DOHH2 (cell line): Measurements from ENCODE around the gene ZFYVE9.

ENCODE experiments used
- H3F3A ChIP-seq: fragments of 200-600 bp; sonication (generic), shearing (Covaris generic); 2 replicates; pipeline ENCODE4 v1.6.0; 2016; ENCODE audit warnings: antibody characterized with exemption, mild to moderate bottlenecking; ENCODE audit not compliant: control insufficient read depth, insufficient read depth
- H3K27ac ChIP-seq: fragments of 200-600 bp; sonication (generic); 2 replicates; pipeline ENCODE4 v1.5.1; 2014; ENCODE audit warnings: low read depth, mild to moderate bottlenecking, low read length, moderate library complexity
- H3K27me3 ChIP-seq: fragments of 200-600 bp; sonication (generic); 2 replicates; pipeline ENCODE4 v1.6.1; 2014; ENCODE audit warnings: mild to moderate bottlenecking, low read length, mixed read lengths; ENCODE audit not compliant: control insufficient read depth
- H3K36me3 ChIP-seq: fragments of 200-600 bp; sonication (generic); 2 replicates; pipeline ENCODE4 v1.6.1; 2014; ENCODE audit warnings: mild to moderate bottlenecking, low read length, moderate library complexity, mixed read lengths; ENCODE audit not compliant: control insufficient read depth
- H3K4me1 ChIP-seq: fragments of 200-600 bp; sonication (generic); 2 replicates; pipeline ENCODE4 v1.6.1; 2014; ENCODE audit warnings: mild to moderate bottlenecking, low read length, mixed read lengths; ENCODE audit not compliant: control insufficient read depth
- H3K4me2 ChIP-seq: fragments of 200-600 bp; sonication (generic); 2 replicates; pipeline ENCODE4 v1.6.0; 2014; ENCODE audit warnings: mild to moderate bottlenecking, low read length, moderate library complexity
- H3K4me3 ChIP-seq: fragments of 200-600 bp; sonication (generic); 2 replicates; pipeline ENCODE4 v1.5.1; 2014; ENCODE audit warnings: mild to moderate bottlenecking, low read length, mixed read lengths
- H3K79me2 ChIP-seq: fragments of 200-600 bp; sonication (generic); 2 replicates; pipeline ENCODE4 v1.6.1; 2014; ENCODE audit warnings: mild to moderate bottlenecking, low read length, mixed read lengths; ENCODE audit not compliant: control insufficient read depth
- H3K9me2 ChIP-seq: fragments of 200-600 bp; sonication (generic); replicated peaks from 2 replicates; pipeline ENCODE4 v1.6.1; 2014; ENCODE audit warnings: mild to moderate bottlenecking, low read length, mixed read lengths; ENCODE audit not compliant: control insufficient read depth
- H3K9me3 ChIP-seq: fragments of 200-600 bp; sonication (generic); 2 replicates; pipeline ENCODE4 v1.6.1; 2014; ENCODE audit warnings: antibody characterized with exemption, low read length, mixed read lengths; ENCODE audit not compliant: control insufficient read depth, insufficient read depth
- H4K20me1 ChIP-seq: fragments of 200-600 bp; sonication (generic); 2 replicates; pipeline ENCODE4 v1.6.0; 2014; ENCODE audit warnings: low read depth, mild to moderate bottlenecking, antibody characterized with exemption, low read length, moderate library complexity; ENCODE audit not compliant: control insufficient read depth, insufficient read depth
- EZH2phosphoT487 ChIP-seq: fragments of 200-600 bp; sonication (generic); IDR thresholded peaks from 2 replicates; pipeline ENCODE4 v1.6.1; 2017; ENCODE audit warnings: borderline replicate concordance, mild to moderate bottlenecking, antibody characterized with exemption, low read length, moderate library complexity, mixed read lengths
- TF ChIP-seq, protein P1 (sequence below): fragments of 200-600 bp; sonication (generic); IDR thresholded peaks from one replicate; pipeline ENCODE4 v1.5.1; 2014; ENCODE audit warnings: antibody characterized with exemption, mild to moderate bottlenecking, low read depth, low read length; ENCODE audit not compliant: poor library complexity, severe bottlenecking

ZFYVE9 gene

DNA sequence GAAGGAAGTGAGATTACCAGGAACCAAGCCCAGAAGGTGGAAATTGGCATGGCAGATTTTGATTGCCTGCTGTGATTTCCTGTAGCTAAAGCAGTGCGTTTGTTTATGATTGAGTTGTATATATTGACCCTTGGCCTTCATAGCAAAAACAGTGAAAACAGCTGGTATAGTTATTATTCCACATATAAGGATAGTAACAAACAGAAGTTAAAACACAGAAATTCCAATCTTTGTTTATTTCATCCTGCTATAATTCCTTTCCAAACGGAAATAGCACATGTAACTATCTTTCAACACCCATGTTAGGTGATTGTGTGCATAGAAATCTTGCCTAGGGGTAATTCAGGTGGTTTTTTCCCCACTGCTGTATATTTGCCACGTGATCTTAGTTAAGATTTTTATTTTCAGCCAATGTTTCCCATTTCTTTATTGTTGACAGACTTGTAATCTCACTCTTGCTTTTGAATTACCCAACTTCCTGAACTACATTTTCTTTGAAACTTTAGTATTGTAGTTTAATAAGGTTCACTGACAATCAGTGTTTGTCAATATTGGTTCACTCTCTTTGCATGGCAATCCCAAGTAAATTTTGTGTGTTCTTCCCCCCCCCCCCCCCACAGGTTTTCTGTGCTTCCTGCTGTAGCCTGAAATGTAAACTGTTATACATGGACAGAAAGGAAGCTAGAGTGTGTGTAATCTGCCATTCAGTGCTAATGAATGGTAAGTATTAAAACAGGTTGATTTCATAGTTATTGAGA, 121.4 kb downstream of the ZFYVE9 start:
- Histone ChIP-seq H3K4me3 (no peak overlapping the region), H3K79me2 (no peaks in the 10 kb centered on the region), H3F3A (no peaks in the 10 kb centered on the region), H3K4me2 (no peak overlapping the region), H3K27me3 (no peaks in the 10 kb centered on the region), H3K36me3 (no peaks in the 10 kb centered on the region), H3K9me2 (no peaks in the 10 kb centered on the region), H3K9me3 (no peaks in the 10 kb centered on the region), H3K4me1 (no peaks in the 10 kb centered on the region), H3K27ac (no peak overlapping the region), H4K20me1 (no peaks in the 10 kb centered on the region)
- TF ChIP-seq, protein P1, sequence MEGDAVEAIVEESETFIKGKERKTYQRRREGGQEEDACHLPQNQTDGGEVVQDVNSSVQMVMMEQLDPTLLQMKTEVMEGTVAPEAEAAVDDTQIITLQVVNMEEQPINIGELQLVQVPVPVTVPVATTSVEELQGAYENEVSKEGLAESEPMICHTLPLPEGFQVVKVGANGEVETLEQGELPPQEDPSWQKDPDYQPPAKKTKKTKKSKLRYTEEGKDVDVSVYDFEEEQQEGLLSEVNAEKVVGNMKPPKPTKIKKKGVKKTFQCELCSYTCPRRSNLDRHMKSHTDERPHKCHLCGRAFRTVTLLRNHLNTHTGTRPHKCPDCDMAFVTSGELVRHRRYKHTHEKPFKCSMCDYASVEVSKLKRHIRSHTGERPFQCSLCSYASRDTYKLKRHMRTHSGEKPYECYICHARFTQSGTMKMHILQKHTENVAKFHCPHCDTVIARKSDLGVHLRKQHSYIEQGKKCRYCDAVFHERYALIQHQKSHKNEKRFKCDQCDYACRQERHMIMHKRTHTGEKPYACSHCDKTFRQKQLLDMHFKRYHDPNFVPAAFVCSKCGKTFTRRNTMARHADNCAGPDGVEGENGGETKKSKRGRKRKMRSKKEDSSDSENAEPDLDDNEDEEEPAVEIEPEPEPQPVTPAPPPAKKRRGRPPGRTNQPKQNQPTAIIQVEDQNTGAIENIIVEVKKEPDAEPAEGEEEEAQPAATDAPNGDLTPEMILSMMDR, result no peak
- no peak for TF ChIP-seq EZH2phosphoT487

DNA sequence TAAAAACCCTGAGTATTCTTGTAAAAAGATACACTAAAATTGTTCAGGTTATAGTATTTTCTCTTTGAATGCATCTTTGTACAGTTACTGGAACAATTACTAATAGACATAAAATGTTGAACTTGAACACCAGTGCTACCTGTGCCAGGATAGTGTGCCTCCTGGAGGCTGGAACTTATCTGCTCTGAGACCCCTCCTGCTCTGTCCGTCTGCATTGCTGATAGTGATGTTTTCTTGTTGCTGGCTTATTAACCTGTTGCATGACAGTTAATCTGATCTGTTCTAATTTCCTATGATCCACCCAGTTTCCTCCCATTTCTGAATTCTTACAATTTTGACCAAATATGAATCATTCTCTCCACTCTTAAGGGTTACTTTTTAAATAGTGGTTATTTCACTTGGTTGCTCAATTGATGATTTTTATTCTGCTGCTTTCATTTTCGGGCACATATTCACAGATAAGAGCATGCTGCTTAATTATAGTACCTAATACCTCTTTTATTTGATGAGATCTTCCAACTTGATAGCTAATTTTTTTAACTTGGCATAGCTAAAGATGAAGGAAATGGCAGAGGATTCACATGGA, 122.7 kb downstream of the ZFYVE9 start:
- Histone ChIP-seq H3K4me1 (no peaks in the 10 kb centered on the region), H3K27ac (no peak overlapping the region), H3F3A (no peaks in the 10 kb centered on the region), H3K36me3 (no peaks in the 10 kb centered on the region), H3K9me2 (no peaks in the 10 kb centered on the region), H3K79me2 (no peaks in the 10 kb centered on the region), H3K4me3 (no peak overlapping the region), H3K4me2 (no peak overlapping the region), H3K9me3 (no peaks in the 10 kb centered on the region), H3K27me3 (no peaks in the 10 kb centered on the region), H4K20me1 (no peaks in the 10 kb centered on the region)
- no peak for TF ChIP-seq EZH2phosphoT487
- TF ChIP-seq, protein P1, result no peak

DNA sequence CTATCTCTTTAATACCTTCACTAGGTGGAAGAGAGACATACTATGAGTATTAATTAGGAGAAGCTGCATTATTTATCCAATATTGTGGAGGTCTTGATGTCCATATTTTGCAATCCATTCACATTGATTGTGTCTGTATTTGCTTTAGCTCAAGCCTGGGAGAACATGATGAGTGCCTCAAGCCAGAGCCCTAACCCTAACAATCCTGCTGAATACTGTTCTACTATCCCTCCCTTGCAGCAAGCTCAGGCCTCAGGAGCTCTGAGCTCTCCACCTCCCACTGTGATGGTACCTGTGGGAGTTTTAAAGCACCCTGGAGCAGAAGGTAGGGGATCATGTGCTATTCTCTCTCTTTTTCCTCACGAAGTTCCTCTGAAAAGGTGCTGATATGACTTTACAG, 124.6 kb downstream of the ZFYVE9 start:
- Histone ChIP-seq H3K36me3 (no peaks in the 10 kb centered on the region), H3K27ac (no peak overlapping the region), H3F3A (no peaks in the 10 kb centered on the region), H4K20me1 (no peaks in the 10 kb centered on the region), H3K9me2 (no peaks in the 10 kb centered on the region), H3K79me2 (no peaks in the 10 kb centered on the region), H3K4me3 (no peak overlapping the region), H3K27me3 (no peaks in the 10 kb centered on the region), H3K4me2 (no peak overlapping the region), H3K4me1 (no peaks in the 10 kb centered on the region), H3K9me3 (no peaks in the 10 kb centered on the region)
- TF ChIP-seq, protein P1, result no peak
- no peak for TF ChIP-seq EZH2phosphoT487
